K562 (cell line): ENCODE results near the gene CCDC85B. TPM values are rescaled to one million over a fixed set of nuclear protein-coding genes. Genes with fewer than 3 reads are reported as not detected.
A peak's percentile ranks its signal among the peaks of the same experiment; 100 is the strongest.

Experiments used
- CBX2 ChIP-seq: fragments of 200-600 bp; sonication (generic); IDR thresholded peaks from one replicate; pipeline ENCODE4 v1.6.1; 2012; ENCODE audit warnings: mild to moderate bottlenecking, low read length, inconsistent platforms; ENCODE audit not compliant: insufficient read depth, poor library complexity, severe bottlenecking
- GTF2A2 ChIP-seq: IDR thresholded peaks from 2 replicates; pipeline ENCODE4 v1.6.1; 2016; ENCODE audit warnings: mild to moderate bottlenecking, missing genetic modification characterization, missing compliant biosample characterization
- ILF3 ChIP-seq: fragments of 450-650 bp; IDR thresholded peaks from 2 replicates; pipeline ENCODE4 v1.6.1; 2018; ENCODE audit warnings: antibody characterized with exemption, mild to moderate bottlenecking, moderate library complexity, borderline replicate concordance
- NONO ChIP-seq, 2 experiments: fragments of 200-400 bp in 1 of 2; fragments of 450-650 bp in 1 of 2; formaldehyde crosslinking in 1 of 2; IDR thresholded peaks; 2 replicates each; pipeline ENCODE4 v1.6.1; 2017; ENCODE audit warnings: low read depth in 2 of 2, mild to moderate bottlenecking in 2 of 2, moderate library complexity in 2 of 2, low read length in 1 of 2
- NR4A1 ChIP-seq, 2 experiments: fragments of 250-450 bp in 1 of 2; fragments of 450-650 bp in 1 of 2; sonication (Bioruptor Pico) in 1 of 2; IDR thresholded peaks; 2 replicates each; pipeline versions ENCODE4 v1.4.0 to v1.6.1; 2016 to 2020; ENCODE audit warnings: mild to moderate bottlenecking in 2 of 2, missing compliant biosample characterization in 1 of 2, missing genetic modification characterization in 1 of 2, moderate library complexity in 1 of 2
- SLC30A9 ChIP-seq: fragments of 250-450 bp; sonication (Bioruptor Pico); IDR thresholded peaks from 2 replicates; pipeline ENCODE4 v1.8.0; 2022; ENCODE audit warnings: mild to moderate bottlenecking, moderate library complexity
- SMAD1 ChIP-seq: fragments of 150-350 bp; IDR thresholded peaks from 2 replicates; pipeline ENCODE4 v1.6.1; 2014; ENCODE audit warnings: low read length, low read depth; ENCODE audit not compliant: partially characterized antibody
- SMAD4 ChIP-seq: fragments of 250-450 bp; sonication (Bioruptor Pico); conservative IDR thresholded peaks from 2 replicates; pipeline ENCODE4 v1.8.0; 2021; ENCODE audit warnings: inconsistent platforms, mild to moderate bottlenecking, moderate library complexity
- USF2 ChIP-seq: sonication (generic); formaldehyde crosslinking; IDR thresholded peaks from 2 replicates; pipeline ENCODE4 v1.5.0; 2020; ENCODE audit warnings: missing genetic modification reagents
- polyA plus RNA-seq, 8 experiments: library from polyadenylated mRNA; depleted of rRNA in 4 of 8; stranded (reverse) in 5 of 8; unstranded in 3 of 8; fragments of >200 nt; fragmentation: Nextera tagmentation in 2 of 8; fragmentation: Illumina TruSeq in 1 of 8; extraction: Ambion mirVana in 2 of 8; extraction: Trizol in 1 of 8; gene quantifications; 2 replicates each; pipeline versions ENCODE4 v1.2.1 to v1.2.3, GENCODE V29; 2011 to 2014; ENCODE audit warnings: inconsistent platforms in 1 of 8, missing spikeins in 1 of 8
- total RNA-seq, 7 experiments: library from RNA; depleted of rRNA in 6 of 7; stranded (reverse); fragments of >200 nt in 6 of 7; fragmentation: Illumina TruSeq in 2 of 7; extraction: Trizol in 2 of 7; gene quantifications; 2 replicates each; pipeline versions ENCODE4 v1.2.1 to v1.2.3, GENCODE V29; 2011 to 2021; ENCODE audit warnings: low replicate concordance in 1 of 7
- TF ChIP-seq, protein P1 (sequence below): fragments of 250-450 bp; sonication (Bioruptor Pico); IDR thresholded peaks from 2 replicates; pipeline ENCODE4 v1.8.0; 2022; ENCODE audit warnings: inconsistent platforms
- TF ChIP-seq, protein P2 (sequence below): fragments of 450-650 bp; conservative IDR thresholded peaks from 2 replicates; pipeline ENCODE4 v1.6.1; 2016; ENCODE audit warnings: missing genetic modification characterization, low read depth, mild to moderate bottlenecking, control low read depth, missing compliant biosample characterization
- TF ChIP-seq, protein P3 (sequence below): conservative IDR thresholded peaks from 2 replicates; pipeline ENCODE4 v1.6.1; 2011; ENCODE audit warnings: low read depth, mild to moderate bottlenecking, low read length; ENCODE audit not compliant: control insufficient read depth
- TF ChIP-seq, protein P4 (sequence below), 2 experiments: fragments of 450-650 bp; conservative IDR thresholded peaks; 2 replicates each; pipeline ENCODE4 v1.6.1; 2017; ENCODE audit warnings: mild to moderate bottlenecking in 2 of 2, moderate library complexity in 2 of 2

Gene CCDC85B
- total and polyA plus RNA-seq, 9 of the 15 experiments (the other 6 are each of a cell fraction or from before 2014, with no cell fraction given), result 0.14 to 138 (median 6.2) TPM

- TF ChIP-seq ILF3 (peak; percentile 81; the same call in 1 of the 2 replicates), CBX2 (no peak), USF2 (CRISPR knock-in tag) (no peak), SMAD1 (peak; percentile 93), NONO (IDR thresholded peaks at IDR 0.05; ENCODE audit: low read depth in 2 of 2, low read length in 1 of 2) (peak; percentile 81 to 98), NR4A1 (CRISPR knock-in tag; IDR thresholded peaks at IDR 0.05) (0 out of 2 replicates have a peak, but pooled peaks have one; percentile 18), NR4A1 (tag; IDR thresholded peaks at IDR 0.05) (no peak), SLC30A9 (CRISPR knock-in tag) (no peak), SMAD4 (peak; percentile 62; the same call in 1 of the 2 replicates), GTF2A2 (no peak)
- TF ChIP-seq, protein P1, sequence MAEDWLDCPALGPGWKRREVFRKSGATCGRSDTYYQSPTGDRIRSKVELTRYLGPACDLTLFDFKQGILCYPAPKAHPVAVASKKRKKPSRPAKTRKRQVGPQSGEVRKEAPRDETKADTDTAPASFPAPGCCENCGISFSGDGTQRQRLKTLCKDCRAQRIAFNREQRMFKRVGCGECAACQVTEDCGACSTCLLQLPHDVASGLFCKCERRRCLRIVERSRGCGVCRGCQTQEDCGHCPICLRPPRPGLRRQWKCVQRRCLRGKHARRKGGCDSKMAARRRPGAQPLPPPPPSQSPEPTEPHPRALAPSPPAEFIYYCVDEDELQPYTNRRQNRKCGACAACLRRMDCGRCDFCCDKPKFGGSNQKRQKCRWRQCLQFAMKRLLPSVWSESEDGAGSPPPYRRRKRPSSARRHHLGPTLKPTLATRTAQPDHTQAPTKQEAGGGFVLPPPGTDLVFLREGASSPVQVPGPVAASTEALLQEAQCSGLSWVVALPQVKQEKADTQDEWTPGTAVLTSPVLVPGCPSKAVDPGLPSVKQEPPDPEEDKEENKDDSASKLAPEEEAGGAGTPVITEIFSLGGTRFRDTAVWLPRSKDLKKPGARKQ (CRISPR knock-in tag), result no peak
- TF ChIP-seq, protein P2, sequence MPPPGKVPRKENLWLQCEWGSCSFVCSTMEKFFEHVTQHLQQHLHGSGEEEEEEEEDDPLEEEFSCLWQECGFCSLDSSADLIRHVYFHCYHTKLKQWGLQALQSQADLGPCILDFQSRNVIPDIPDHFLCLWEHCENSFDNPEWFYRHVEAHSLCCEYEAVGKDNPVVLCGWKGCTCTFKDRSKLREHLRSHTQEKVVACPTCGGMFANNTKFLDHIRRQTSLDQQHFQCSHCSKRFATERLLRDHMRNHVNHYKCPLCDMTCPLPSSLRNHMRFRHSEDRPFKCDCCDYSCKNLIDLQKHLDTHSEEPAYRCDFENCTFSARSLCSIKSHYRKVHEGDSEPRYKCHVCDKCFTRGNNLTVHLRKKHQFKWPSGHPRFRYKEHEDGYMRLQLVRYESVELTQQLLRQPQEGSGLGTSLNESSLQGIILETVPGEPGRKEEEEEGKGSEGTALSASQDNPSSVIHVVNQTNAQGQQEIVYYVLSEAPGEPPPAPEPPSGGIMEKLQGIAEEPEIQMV, result no peak
- TF ChIP-seq, protein P3, sequence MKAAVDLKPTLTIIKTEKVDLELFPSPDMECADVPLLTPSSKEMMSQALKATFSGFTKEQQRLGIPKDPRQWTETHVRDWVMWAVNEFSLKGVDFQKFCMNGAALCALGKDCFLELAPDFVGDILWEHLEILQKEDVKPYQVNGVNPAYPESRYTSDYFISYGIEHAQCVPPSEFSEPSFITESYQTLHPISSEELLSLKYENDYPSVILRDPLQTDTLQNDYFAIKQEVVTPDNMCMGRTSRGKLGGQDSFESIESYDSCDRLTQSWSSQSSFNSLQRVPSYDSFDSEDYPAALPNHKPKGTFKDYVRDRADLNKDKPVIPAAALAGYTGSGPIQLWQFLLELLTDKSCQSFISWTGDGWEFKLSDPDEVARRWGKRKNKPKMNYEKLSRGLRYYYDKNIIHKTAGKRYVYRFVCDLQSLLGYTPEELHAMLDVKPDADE, result peak; percentile 99
- TF ChIP-seq, protein P4, sequence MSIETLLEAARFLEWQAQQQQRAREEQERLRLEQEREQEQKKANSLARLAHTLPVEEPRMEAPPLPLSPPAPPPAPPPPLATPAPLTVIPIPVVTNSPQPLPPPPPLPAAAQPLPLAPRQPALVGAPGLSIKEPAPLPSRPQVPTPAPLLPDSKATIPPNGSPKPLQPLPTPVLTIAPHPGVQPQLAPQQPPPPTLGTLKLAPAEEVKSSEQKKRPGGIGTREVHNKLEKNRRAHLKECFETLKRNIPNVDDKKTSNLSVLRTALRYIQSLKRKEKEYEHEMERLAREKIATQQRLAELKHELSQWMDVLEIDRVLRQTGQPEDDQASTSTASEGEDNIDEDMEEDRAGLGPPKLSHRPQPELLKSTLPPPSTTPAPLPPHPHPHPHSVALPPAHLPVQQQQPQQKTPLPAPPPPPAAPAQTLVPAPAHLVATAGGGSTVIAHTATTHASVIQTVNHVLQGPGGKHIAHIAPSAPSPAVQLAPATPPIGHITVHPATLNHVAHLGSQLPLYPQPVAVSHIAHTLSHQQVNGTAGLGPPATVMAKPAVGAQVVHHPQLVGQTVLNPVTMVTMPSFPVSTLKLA (conservative IDR thresholded peaks at IDR 0.05), result peak; percentile 47 to 52; a peak in 2 of 4 replicates
Measured at GRCh38 chr11:65857853-65858680, 32.4 kb upstream of the CCDC85B start, which contains the start of gene CFL1 (continued).
